Kidney (tissue), 14 donors: ENCODE measurements around the gene VWF. TPM values are rescaled to one million over a fixed set of nuclear protein-coding genes. Genes with fewer than 3 reads are reported as not detected.

Experiments used
- DNase-seq, 5 donors: peaks; one replicate each; pipeline ENCODE4 v3.0.0-alpha.2; 2013 to 2020
- FAIRE-seq: peaks from 2 replicates; lab custom pipeline; 2012; peaks lifted over from hg19 to GRCh38; lab: Jason Lieb, UNC
- H3K27ac ChIP-seq, 2 donors: one replicate each; pipeline ENCODE4 v1.7.0; 2013; ENCODE audit warnings: low read depth in 2 of 2, low read length in 2 of 2, inconsistent platforms in 1 of 2
- H3K27me3 ChIP-seq: one replicate; pipeline ENCODE4 v1.7.1; 2013; ENCODE audit warnings: low read length, inconsistent platforms; ENCODE audit not compliant: control insufficient read depth, insufficient read depth
- H3K36me3 ChIP-seq, 3 donors: one replicate each; pipeline versions ENCODE4 v1.7.0 to v1.7.1; 2013; ENCODE audit warnings: low read length in 3 of 3, control low read depth in 1 of 3, inconsistent platforms in 1 of 3; ENCODE audit not compliant: insufficient read depth in 3 of 3, control insufficient read depth in 2 of 3
- H3K4me1 ChIP-seq, 3 donors: one replicate each; pipeline versions ENCODE4 v1.7.0 to v1.7.1; 2013; ENCODE audit warnings: low read length in 3 of 3, inconsistent platforms in 1 of 3, low read depth in 1 of 3; ENCODE audit not compliant: control insufficient read depth in 2 of 3, insufficient read depth in 2 of 3
- H3K4me3 ChIP-seq, 3 donors: one replicate each; pipeline versions ENCODE4 v1.7.0 to v1.8.1; 2013; ENCODE audit warnings: low read length in 3 of 3, control low read depth in 1 of 3, inconsistent platforms in 1 of 3
- H3K9ac ChIP-seq, 3 donors: one replicate each; pipeline versions ENCODE4 v1.7.0 to v1.7.1; 2013; ENCODE audit warnings: low read length in 3 of 3, control low read depth in 1 of 3, inconsistent platforms in 1 of 3
- H3K9me3 ChIP-seq, 3 donors: one replicate each; pipeline versions ENCODE4 v1.7.0 to v1.7.1; 2013; ENCODE audit warnings: low read length in 3 of 3, control low read depth in 1 of 3, inconsistent platforms in 1 of 3; ENCODE audit not compliant: control insufficient read depth in 2 of 3, insufficient read depth in 1 of 3
- intact Hi-C: fragments of 100-400 bp; cut with DNase I; formaldehyde crosslinking; loops from one replicate; pipeline ENCODE4 v1.11.1; 2022
- polyA plus RNA-seq: library from polyadenylated mRNA; stranded (reverse); fragments of 350-450 nt; fragmentation: Illumina TruSeq; extraction: RNeasy Lipid Tissue Mini Kit (QIAGEN cat#74804); gene quantifications from one replicate; pipeline ENCODE4 v1.2.3, GENCODE V29; 2014; ENCODE audit warnings: low read depth, low replicate concordance; ENCODE audit not compliant: insufficient read depth
- total RNA-seq: library from RNA; stranded (reverse); fragmentation: NEBNext Ultra II Directional; extraction: Animal tissue kit (Norgen Biotek cat#: 25700); gene quantifications from one replicate; pipeline ENCODE4 v1.2.1, GENCODE V29; 2021
- TF ChIP-seq, protein P1 (sequence below): IDR thresholded peaks from 3 replicates; pipeline ENCODE4 v1.5.1; 2012; ENCODE audit warnings: mild to moderate bottlenecking, moderate library complexity, borderline replicate concordance; ENCODE audit not compliant: insufficient read depth; ENCODE audit errors: extremely low read depth
- donor health status: control.
- donor health status: control.
- donor health status: control.
- donor health status: control.
- donor health status: control.
- donor health status: DM: yes; HTN: yes; CAD: no.
- donor health status: Normal renal cell carcinoma (clear cell type).

The VWF gene
- total and polyA plus RNA-seq, 2 donors from 2014 or later = 9.6 to 183 TPM

GRCh38 chr12:6148061-6148460 lies 23.6 kb upstream of the VWF start:
- no peak overlapping the region for H3K4me3 ChIP-seq
- no peaks in the 10 kb centered on the region for H3K36me3 ChIP-seq
- H3K27ac ChIP-seq = no peak overlapping the region
- H3K9me3 ChIP-seq = no peaks in the 10 kb centered on the region
- H3K27me3 ChIP-seq = no peaks in the 10 kb centered on the region
- TF ChIP-seq, protein P1, sequence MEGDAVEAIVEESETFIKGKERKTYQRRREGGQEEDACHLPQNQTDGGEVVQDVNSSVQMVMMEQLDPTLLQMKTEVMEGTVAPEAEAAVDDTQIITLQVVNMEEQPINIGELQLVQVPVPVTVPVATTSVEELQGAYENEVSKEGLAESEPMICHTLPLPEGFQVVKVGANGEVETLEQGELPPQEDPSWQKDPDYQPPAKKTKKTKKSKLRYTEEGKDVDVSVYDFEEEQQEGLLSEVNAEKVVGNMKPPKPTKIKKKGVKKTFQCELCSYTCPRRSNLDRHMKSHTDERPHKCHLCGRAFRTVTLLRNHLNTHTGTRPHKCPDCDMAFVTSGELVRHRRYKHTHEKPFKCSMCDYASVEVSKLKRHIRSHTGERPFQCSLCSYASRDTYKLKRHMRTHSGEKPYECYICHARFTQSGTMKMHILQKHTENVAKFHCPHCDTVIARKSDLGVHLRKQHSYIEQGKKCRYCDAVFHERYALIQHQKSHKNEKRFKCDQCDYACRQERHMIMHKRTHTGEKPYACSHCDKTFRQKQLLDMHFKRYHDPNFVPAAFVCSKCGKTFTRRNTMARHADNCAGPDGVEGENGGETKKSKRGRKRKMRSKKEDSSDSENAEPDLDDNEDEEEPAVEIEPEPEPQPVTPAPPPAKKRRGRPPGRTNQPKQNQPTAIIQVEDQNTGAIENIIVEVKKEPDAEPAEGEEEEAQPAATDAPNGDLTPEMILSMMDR = no peak
- FAIRE-seq = no peak
- DNase-seq = no peak
- intact Hi-C loops = no loop called here
- H3K9ac ChIP-seq = no peak overlapping the region
- no peaks in the 10 kb centered on the region for H3K4me1 ChIP-seq

- no peaks in the 10 kb centered on the region for H3K4me1 ChIP-seq
- no peaks in the 10 kb centered on the region for H3K27me3 ChIP-seq
- TF ChIP-seq, protein P1 = no peak
- no peak overlapping the region for H3K9ac ChIP-seq
- no peaks in the 10 kb centered on the region for H3K36me3 ChIP-seq
- no peak overlapping the region for H3K27ac ChIP-seq
- no peaks in the 10 kb centered on the region for H3K9me3 ChIP-seq
- FAIRE-seq (no peak), DNase-seq (peak in 1 of 5 donors; percentile 9)
- intact Hi-C loops = no loop called here
- no peak overlapping the region for H3K4me3 ChIP-seq
Observed at GRCh38 chr12:6146951-6147350, 22.5 kb upstream of the VWF start.

DNA sequence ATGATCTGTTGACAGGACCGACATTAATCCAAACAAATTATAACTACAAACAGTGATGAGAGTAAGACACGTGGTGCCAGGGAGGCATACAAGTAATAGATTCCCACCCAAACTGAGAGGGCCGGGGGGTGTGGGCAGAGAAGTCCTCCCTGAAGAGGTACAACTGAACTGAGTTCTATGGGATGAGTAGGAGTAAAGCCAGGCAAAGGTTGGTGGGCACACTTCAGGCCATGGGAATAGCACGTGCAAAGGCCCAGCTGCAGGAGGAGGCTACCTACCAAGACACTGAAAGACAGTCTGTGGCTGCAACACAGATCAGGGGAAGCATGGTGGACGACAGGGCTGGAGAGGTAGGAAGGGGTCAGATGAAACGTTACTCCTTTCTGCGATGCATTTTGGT lies 22.0 kb upstream of the VWF start:
- Histone ChIP-seq H3K27me3 (no peaks in the 10 kb centered on the region), H3K27ac (peak overlapping the region in 1 of 2 donors; percentile 23), H3K36me3 (no peaks in the 10 kb centered on the region), H3K9ac (no peak overlapping the region), H3K4me3 (no peak overlapping the region), H3K9me3 (no peaks in the 10 kb centered on the region), H3K4me1 (peaks cover 0 to 4% (median 0%) of the 10 kb centered on the region in 3 donors)
- no peak for FAIRE-seq
- DNase-seq = peak in 1 of 5 donors; percentile 13
- TF ChIP-seq, protein P1 = no peak
- intact Hi-C loops = no loop called here

GRCh38 chr12:6145564-6145963 lies 21.1 kb upstream of the VWF start:
- intact Hi-C loops = no loop called here
- peak in 1 of 5 donors; percentile 5 for DNase-seq

More at GRCh38 chr12:6145564-6145963, 21.1 kb upstream of the VWF start:
- H3K4me1 ChIP-seq = peaks cover 0 to 4% (median 2%) of the 10 kb centered on the region in 3 donors
- H3K27me3 ChIP-seq = no peaks in the 10 kb centered on the region
- H3K27ac ChIP-seq = peak overlapping the region in 1 of 2 donors; percentile 23
- H3K4me3 ChIP-seq = no peak overlapping the region
- FAIRE-seq = no peak
- H3K36me3 ChIP-seq = no peaks in the 10 kb centered on the region
- no peak overlapping the region for H3K9ac ChIP-seq
- TF ChIP-seq, protein P1 = no peak
- no peaks in the 10 kb centered on the region for H3K9me3 ChIP-seq
